GM12864 (cell line): Measurements from ENCODE around the gene ZFP36.

ENCODE experiments used
- DNase-seq: peaks from one replicate; pipeline ENCODE4 v3.0.0-alpha.2; 2011; ENCODE audit warnings: low read depth
- H3K4me3 ChIP-seq: 2 replicates; pipeline ENCODE4 v1.5.1; 2011; ENCODE audit warnings: mild to moderate bottlenecking, low read depth, low read length, control low read depth
- CTCF ChIP-seq: IDR thresholded peaks from 2 replicates; pipeline ENCODE4 v1.5.1; 2011; ENCODE audit warnings: low read depth, mild to moderate bottlenecking, moderate library complexity, low read length, control low read depth, inconsistent platforms; ENCODE audit errors: missing control alignments

The ZFP36 gene

GRCh38 chr19:39424934-39425333 lies 18.3 kb downstream of the ZFP36 start:
- DNase-seq, result no peak
- no peak for TF ChIP-seq CTCF
- no peak overlapping the region for H3K4me3 ChIP-seq

DNA sequence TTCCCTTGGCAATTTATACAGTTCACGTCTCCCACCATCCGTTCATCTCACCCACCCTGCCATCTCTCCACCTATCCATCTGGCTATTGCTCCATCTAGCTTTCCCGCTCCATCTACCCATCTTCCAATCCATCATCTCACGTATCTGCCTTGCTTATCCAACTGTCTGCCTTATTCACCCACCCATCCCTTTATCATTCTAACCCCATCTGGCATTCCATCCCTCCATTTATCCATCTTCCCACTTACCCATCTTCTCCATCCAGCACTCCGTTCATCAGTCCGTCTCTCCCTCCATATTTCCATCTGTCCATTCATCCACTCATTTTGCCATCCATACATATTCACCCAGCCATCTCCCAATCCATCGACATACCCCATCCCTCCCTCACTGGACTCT lies 19.1 kb downstream of the ZFP36 start:
- H3K4me3 ChIP-seq, result no peak overlapping the region
- TF ChIP-seq CTCF, result no peak
- DNase-seq, result no peak

DNA sequence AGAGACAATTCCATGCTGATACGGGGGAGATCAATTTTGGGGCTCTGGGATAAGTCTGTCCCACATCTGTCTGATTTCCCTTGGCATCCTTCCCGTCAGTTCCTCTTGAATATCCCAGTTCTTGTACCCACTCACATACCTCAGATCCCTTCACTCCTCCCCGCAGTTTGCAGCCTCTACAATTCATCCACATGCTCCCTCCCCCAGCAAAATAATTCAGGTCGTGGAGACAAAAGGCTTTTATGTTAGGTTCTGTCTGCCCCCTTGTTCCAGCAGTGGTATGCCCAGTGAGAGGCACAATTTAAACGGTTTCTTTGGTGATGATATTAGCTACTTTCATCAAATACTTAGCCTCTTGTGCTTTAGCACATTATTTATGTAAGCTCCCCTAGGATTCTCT lies 19.5 kb downstream of the ZFP36 start:
- no peak for TF ChIP-seq CTCF
- no peak for DNase-seq
- no peak overlapping the region for H3K4me3 ChIP-seq

GRCh38 chr19:39427707-39428106 lies 21.1 kb downstream of the ZFP36 start:
- no peak overlapping the region for H3K4me3 ChIP-seq
- no peak for TF ChIP-seq CTCF
- no peak for DNase-seq

GRCh38 chr19:39428283-39429112 lies 21.9 kb downstream of the ZFP36 start:
- DNase-seq, result no peak
- no peak for TF ChIP-seq CTCF
- H3K4me3 ChIP-seq, result no peak overlapping the region

DNA sequence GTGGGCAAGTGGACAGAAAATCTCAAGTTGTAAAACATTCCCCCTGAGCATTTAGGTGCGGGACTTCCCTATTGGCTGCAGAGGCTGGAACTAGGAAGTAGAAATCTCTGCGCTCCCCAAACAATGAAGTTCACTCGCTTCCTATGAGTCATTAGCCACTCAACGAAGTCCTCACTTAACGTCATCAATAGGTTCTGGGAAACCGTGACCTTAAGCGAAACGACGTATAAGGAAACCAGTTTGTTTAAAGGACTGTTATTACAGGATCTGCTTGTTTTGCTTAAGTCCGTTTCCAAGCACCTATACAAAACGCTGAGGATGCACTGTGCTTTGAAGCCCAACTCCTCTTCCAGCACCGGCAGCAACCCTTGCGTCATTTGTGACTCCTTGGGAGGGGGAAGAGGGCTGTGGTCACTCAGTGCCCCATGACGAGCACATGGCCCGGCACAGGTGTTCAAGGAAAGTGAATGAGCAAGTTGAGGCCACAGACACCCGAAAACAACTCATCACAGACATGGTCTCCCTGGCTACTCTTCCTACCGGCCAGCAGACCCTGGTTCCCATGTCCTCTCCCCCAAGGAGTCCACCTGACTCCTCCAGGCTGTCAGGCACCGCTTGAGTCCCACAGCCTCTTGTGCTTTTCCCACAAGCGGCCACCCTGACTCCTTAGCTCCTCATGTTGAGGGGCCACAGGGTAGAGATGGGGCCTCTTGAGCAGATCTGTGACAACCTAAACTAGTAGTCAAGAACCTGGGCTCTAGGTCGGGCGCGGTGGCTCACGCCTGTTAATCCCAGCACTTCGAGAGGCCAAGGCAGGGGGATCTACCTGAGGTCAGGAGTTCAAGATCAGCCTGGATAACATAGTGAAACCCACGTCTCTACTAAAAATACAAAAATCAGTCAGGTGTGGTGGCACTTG lies 24.3 kb downstream of the ZFP36 start:
- no peak for TF ChIP-seq CTCF
- no peak for DNase-seq
- H3K4me3 ChIP-seq, result no peak overlapping the region; the same call in 1 of the 2 replicates
